GM19463 (cell line): ENCODE measurements around the gene ANXA5.

ENCODE experiments used
- ATAC-seq: cut with Tn5 transposase; IDR thresholded peaks from one replicate; pipeline ENCODE4 v1.9.1; 2021; ENCODE audit warnings: mild to moderate bottlenecking, moderate library complexity; ENCODE audit not compliant: unreplicated experiment

ANXA5 gene

GRCh38 chr4:121712001-121712651, 15.3 kb upstream of the ANXA5 start:
- ATAC-seq: no peak

GRCh38 chr4:121711263-121712000, 14.7 kb upstream of the ANXA5 start:
- ATAC-seq: peak; percentile 95

GRCh38 chr4:121709766-121710405, 13.1 kb upstream of the ANXA5 start:
- ATAC-seq: no peak

GRCh38 chr4:121707344-121707743, 10.6 kb upstream of the ANXA5 start:
- ATAC-seq: no peak

GRCh38 chr4:121706595-121707021, 9.8 kb upstream of the ANXA5 start:
- peak; percentile 49 for ATAC-seq

GRCh38 chr4:121705521-121705920, 8.7 kb upstream of the ANXA5 start:
- no peak for ATAC-seq

GRCh38 chr4:121702136-121702535, 5.4 kb upstream of the ANXA5 start:
- no peak for ATAC-seq

- ATAC-seq: no peak
Measured at GRCh38 chr4:121701263-121701662, 4.5 kb upstream of the ANXA5 start.

- ATAC-seq: no peak
Measured at GRCh38 chr4:121698236-121698671, 1.5 kb upstream of the ANXA5 start.

- ATAC-seq: no peak
Measured at GRCh38 chr4:121697564-121697963, 784 bp upstream of the ANXA5 start.

- ATAC-seq: peak; percentile 17
Measured at GRCh38 chr4:121696170-121696580, 605 bp downstream of the ANXA5 start.

GRCh38 chr4:121693886-121694285, 2.9 kb downstream of the ANXA5 start:
- ATAC-seq: no peak

GRCh38 chr4:121693450-121693849, 3.3 kb downstream of the ANXA5 start:
- ATAC-seq: no peak

GRCh38 chr4:121692261-121692660, 4.5 kb downstream of the ANXA5 start:
- no peak for ATAC-seq

GRCh38 chr4:121690001-121690400, 6.8 kb downstream of the ANXA5 start:
- ATAC-seq: peak; percentile 64

- ATAC-seq: no peak
Measured at GRCh38 chr4:121688701-121689100, 8.1 kb downstream of the ANXA5 start.

- no peak for ATAC-seq
Measured at GRCh38 chr4:121688261-121688660, 8.5 kb downstream of the ANXA5 start.

GRCh38 chr4:121686255-121686654, 10.5 kb downstream of the ANXA5 start:
- no peak for ATAC-seq

GRCh38 chr4:121685257-121685656, 11.5 kb downstream of the ANXA5 start:
- ATAC-seq: no peak

GRCh38 chr4:121684561-121684960, 12.2 kb downstream of the ANXA5 start:
- no peak for ATAC-seq

- no peak for ATAC-seq
Measured at GRCh38 chr4:121684016-121684415, 12.8 kb downstream of the ANXA5 start.

GRCh38 chr4:121680571-121680970, 16.2 kb downstream of the ANXA5 start:
- ATAC-seq: no peak
